NCI-H345 treated with DMSO at 0.1 percent for 48 hours (cell line): ENCODE data around the gene ICAM3.
"Not testable (repeated sequence)": the region's sequence is repeated elsewhere in the genome, so short reads cannot be mapped to it uniquely, and the experiment has no call there.

Source experiments
- DNase-seq: peaks from one replicate; lab custom pipeline; 2025; ENCODE audit not compliant: unreplicated experiment; lab: John Stamatoyannopoulos, UW

ICAM3 gene

DNA sequence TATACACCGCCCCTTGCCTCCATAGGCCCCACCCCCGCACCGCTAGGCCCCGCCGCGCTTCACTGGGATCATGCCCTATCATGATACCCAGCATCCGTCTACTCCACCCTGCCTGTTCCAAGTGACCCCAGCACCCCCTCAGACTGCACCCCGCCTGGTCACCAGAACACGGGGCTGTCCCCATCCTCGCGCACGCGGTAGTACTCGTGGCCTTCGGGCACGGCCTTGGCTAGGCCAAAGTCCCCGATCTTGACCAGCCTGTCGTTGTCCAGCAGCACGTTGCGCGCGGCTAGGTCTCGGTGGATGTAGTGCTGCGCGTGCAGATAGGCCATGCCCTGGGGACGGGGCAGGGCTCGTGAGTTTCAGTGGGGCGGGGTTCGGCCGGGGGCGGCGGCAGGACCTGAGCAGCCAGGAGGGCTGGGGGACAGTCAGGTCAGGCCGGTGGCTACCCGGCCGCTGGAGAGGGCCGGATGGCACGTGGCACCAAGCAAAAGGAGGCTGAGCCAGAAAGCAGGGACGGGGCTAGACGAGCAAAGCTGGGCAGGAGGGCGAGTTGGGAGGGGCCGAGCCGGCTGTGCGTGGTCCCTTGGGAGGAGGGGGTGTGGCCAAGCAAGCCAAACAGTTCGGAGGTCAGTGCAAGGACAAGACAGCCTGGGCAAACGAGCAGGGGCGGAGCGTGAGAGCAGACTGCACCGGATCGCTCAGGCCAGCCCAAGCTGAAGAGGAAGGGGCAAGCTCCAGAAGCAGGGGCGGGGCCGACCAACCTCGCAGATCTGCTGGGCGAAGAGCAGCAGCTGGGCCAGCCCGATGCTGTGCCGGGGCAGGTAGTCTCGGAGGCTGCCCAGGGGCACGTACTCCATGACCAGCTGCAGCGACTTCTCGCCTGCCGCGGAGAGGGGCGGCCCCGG lies 13.6 kb upstream of the ICAM3 start:
- DNase-seq, result no peak

DNA sequence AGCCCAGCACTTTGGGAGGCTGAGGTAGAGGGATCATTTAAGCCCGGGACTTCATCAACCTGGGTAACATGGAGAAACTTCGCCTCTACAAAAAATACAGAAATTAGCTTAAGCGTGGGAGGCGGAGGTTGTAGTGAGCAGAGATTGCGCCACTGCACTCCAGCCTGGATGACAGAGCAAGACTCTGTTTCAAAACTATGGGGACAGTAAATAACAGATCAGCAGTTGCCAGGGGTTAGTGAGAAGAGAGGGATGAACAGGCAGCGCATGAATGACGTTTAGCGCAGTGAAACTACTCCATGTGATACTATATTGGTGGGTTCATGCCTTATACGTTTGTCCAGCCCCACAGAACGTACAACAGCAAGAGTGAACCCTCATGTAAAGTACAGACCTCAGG lies 7.1 kb upstream of the ICAM3 start:
- no peak for DNase-seq

DNA sequence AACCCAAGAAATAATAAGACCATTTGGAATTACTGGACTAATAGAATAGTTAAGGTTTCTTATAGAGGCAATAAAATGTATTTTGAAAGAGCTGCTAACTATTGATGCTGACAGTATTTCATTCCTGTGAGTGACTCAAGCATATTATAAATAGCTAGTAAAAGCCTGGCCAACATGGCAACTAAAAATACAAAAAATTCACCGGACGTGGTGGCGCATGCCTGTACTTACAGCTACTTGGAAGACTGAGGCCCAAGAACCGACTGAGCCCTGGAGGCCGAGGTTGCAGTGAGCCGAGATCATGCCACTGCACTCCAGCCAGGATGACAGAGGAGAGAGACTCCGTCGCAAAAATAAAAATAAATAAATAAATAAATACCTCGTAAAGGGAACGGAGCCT lies 5.4 kb upstream of the ICAM3 start:
- DNase-seq, result no peak

DNA sequence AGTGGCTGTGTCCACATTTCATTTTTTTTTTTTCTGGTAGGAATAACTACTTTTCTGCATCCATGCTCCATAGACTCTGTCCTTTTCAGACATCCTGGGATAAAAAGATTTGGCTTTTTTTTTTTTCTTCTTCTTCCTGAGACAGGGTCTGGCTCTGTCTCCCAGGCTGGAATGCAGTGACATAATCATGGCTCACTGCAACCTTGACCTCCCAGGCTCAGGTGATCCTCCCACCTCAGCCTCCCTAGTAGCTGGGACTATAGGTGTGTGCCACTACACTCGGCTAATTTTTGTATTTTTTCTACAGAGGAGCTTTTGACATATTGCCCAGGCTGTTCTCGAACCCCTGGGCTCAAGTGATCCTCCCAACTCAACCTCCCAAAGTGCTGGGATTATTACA lies 4.1 kb upstream of the ICAM3 start:
- DNase-seq, result no peak

DNA sequence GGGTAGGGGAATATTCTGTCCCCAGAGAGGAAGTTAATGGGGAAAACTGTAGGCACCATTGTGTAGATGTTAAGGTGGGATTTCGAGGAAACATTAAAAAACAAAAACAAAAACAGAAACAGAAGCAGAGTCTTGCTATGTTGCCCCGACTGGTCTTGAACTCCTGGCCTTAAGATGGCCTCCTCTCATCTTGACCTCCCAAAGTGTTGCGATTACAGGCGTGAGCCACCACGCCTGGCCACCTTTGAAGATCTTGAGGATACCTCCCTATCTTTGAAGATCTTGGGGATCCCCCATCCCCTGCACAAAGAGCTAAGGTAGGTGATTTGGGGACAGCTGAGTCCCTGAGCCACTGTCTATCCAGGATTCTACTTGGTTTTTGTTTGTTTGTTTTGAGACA lies 553 bp upstream of the ICAM3 start:
- no peak for DNase-seq

DNA sequence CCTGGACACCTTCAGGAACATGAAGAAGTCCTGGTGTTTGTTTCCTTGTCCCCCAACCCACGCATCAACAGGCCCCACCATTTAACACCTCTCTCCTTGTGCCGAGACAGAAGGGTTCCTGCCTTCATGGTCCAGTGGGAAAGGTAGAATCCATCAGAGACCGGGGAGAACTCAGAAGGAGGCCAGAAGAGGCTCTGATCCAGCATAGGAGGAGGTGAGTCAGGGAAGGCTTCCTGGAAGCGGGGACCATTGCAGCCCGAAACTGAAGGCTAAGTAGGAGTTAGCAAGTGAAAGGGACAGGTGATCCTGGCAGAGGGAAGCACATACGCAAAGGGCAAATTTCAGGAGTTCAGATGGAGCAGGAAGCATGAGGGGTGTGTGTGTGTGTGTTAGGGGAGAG lies 484 bp downstream of the ICAM3 start:
- no peak for DNase-seq

DNA sequence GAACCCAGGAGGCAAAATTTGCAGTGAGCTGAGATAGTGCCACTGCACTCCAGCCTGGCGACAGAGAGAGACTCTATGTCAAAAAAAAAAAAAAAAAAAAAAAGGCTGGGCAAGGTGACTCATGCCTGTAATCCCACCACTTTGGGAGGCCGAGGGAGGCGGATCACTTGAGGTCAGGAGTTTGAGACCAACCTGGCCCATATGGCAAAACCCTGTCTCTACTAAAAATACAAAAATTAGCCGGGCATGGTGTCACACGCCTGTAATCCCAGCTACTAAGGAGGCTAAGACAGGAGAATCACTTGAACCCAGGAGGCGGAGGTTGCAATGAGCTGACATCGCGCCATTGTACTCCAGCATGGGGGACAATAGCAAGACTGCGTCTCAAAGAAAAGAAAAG lies 2.7 kb downstream of the ICAM3 start:
- DNase-seq, result not testable (repeated sequence)

DNA sequence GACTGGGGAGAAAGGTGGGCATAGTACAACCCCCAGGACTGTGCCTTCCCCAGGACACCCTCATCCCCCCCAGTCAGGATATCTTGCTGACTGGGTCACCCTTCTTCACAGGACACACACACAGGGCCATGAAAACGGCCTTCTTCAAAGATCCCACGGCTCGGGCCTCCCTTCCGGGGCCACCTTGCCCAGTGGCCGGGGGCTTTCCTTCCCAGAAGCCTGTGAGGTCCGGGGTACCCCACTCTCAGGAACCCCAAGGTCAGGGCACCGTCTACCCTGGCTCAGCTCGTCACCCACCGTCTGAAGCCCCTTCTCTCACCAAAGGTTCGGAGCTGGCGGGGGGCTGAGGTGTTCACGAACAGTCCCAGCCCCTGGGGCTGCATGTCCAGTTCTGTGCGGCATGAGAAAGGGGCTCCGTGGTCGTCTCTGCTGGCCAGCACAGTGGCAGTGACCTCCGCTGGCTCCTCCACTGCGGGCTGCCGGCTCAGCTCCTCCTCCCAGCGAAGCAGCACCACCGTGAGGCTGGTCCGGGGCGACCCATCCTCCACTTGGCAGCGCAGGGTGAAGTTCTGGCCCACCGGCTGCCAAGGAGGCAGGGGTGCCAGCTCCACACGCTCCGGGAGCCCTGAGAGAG lies 4.0 kb downstream of the ICAM3 start:
- no peak for DNase-seq

DNA sequence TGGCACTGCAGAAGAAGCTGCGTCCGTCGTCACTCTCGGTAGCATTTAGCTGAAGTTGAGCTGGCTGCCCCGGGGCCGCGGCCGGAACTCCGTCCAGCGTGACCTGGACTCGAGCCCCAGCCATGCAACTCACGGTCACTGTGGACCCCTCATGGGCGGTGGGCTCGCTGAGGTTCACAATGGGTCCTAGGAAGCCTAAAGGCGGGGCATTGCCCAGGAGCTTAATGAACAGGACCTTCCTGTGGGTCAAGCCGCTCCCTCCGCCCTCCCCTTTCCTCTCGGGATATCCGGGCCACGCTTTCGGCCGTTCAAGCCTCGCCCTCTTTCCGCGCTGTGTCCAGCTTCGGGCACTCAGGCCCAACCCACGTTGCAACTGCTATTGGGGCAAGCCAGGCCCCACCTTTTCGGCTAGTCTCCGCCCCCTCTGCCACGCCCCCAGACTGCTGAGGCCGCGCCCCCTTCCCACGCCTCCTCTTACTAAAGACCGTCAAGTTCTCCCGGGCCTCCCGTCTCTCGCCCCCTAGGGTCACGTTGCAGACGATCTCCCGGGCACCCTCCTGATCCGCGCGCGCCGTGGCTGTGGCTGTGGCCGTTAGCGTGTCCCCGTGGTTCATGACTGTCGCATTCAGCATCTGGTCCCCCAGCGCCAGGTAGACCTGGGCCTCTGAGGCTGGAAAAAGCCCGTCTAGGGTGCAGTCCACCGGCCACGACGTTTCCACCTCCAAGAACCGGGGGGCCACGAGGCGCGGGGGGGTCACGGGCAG lies 4.7 kb downstream of the ICAM3 start:
- peak; percentile 36 for DNase-seq

DNA sequence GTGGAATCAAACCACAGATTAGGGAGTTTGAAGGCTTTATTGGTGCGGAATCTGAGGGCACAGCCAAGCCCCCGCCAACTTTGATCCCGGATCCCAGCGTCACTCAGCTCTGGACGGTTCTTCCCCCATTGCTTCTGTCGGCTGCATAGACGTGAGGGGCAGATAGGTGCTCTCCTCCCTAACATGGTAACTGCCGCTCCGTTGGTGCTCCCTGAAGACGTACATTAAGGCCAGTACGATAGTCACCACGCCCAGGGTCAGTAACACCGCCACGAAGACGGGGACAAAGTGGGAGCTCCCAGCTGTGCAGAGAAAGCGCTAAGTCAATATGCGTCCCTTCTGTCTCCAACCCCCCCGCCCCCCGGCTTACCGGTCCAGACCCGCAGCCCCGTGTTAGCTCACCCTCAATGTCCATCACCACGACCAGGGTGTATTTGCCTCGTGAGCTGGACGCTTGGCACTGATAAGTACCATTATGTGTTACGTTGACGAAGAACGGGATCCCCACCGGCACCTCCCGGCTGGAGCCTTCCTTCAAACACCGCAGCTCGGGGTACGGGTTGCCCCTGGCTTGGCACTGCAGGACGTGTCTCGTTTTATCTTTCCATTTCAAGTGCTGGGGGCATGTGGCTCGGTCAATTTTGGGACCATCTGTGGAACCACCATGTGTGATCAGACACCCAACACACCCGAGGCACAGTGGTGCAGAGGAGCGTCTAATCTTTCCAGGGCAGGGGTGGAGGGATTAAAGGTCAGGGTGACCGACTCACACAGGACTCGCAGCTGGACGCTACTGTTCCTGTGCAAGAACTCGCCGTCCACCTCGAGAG lies 5.5 kb downstream of the ICAM3 start:
- DNase-seq, result peak; percentile 68

DNA sequence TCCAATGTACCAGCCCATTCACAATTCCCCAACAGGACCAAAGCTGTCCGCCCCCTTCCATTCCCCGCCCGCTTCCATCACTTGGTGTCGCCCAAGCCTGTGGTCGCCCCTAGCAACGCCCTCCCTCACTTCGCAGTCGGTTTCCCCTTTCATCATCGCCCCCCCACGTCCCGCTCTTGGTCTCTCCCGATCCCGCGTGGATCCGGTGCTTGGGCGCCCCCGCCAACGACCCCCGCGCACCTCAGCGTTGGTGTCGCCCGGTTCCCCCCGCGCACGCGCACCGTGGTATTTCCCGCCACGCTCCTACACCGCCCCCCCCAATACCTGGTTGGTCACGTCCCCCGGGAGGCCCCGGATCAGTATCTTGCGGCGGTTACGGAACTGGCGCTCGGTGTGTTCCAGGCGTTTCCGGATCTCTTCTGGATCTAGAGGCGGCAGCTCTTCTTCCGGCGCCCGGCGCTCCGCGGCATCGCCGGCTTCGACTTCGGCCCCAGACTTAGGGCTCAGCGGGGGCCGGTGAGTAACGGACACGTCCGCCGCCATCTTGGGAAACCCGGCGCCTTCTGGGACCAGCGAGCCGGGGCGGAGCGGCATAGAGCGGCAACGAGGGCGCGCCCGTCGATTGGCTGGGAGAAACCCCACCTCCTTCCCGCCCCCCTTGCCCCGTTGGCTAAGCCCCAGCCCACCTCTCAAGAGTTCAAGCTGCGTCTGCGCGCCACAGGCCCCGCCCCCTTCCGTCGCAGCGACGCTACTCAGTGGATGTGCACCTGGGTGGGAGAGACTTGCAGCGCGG lies 6.3 kb downstream of the ICAM3 start, which contains the start of gene RAVER1:
RAVER1 (minus strand) TSS at position 565 of the 793 bp plus-strand sequence; CDS start at position 543, 22 bp downstream.
- DNase-seq, result peak; percentile 93

DNA sequence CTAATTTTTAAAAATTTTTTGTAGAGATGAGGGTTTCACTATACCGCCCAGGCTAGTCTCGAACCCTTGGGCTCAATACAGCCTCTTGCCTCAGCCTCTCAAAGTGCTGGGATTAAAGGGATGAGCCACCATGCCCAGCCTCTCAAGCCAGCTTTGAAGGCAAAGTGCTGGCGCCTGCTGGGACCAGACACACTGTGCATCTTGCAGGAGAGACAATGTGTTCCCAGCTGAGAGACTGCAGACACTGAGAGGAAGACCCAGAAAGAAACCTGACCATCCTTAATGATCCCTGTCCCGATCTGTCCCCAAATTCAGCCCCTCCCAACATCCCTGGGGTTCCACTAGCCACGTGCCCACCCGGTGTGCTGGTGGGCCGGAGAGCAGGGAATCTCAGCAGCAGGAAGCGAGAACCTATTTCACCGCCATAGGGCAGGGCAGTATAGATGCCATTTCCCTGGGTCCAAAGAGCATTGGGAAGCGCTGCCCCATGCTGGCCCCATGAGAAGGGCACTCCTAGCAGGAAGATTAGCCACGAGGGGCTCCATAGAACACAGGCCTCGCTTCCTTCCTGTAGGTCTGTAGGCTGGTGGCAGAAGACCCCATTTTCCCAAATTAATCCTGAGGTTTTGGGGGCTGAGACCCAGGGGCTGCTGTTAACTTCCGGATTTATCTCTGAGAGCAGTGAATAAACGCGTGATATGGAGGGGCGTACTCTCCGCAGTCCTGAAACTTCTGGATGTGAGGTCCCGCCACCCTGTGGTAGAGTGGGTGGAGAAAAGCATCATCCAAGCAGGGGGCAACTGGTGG lies 7.1 kb downstream of the ICAM3 start:
- no peak for DNase-seq

DNA sequence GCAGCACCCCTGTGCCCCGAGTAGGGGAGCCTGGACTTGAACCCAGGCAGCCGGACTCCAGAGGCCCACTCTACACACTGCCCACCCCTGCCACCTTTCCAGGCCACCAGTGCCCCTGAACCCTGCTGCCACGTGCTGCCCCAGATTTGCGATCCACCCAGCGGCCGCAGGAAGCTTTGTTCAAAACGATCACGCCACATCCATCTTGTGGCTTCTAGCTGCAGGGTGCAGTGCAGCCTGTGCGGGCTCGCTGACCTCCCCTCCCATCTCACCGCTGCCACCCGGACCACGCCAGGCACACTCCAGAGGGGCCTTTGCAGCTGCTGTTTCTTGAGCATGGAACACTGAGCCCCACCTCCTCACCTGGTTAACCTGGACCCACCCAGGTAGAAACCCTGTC lies 9.9 kb downstream of the ICAM3 start:
- no peak for DNase-seq

DNA sequence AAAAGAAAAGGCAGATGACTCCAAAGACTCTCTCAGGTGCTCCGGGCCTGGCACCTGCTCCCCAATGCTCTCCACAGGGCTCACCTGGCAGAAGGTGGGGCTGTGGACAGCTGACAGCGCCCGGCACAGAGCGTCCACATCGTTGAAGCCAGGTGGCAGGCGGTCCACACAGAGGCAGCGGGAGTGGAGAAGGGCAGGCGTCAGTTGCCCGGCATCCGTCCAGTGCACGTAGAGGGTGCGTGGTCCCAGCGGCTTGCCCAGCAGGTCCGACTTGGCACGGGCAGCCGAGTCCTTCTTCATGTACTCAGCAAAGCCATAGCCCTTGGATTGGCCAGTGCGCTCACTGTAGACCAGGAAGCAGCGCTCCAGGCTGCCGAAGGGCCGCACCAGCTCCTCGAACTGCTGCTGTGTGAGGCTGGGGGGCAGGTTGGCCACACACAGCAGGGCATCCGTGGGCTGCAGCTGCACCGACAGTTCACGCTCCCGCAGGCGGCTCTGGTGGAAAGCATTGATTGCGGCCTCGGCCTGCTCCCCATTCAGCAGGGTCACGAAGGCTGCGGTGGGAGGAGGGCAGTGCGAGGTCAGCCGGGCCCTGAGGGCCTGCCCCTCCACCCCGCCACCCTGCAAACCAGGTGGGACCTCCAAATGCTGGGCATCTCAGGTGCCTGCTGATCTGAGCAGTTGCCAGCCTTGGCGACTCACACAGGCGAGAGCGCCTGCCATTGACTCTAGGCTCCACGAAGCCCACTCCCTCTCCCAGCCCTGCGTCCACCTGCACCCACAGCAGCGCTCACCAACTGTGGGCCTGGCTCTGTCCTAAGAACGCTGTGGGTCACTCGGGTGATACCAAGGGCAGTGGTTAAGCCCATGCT lies 10.6 kb downstream of the ICAM3 start:
- DNase-seq, result no peak

DNA sequence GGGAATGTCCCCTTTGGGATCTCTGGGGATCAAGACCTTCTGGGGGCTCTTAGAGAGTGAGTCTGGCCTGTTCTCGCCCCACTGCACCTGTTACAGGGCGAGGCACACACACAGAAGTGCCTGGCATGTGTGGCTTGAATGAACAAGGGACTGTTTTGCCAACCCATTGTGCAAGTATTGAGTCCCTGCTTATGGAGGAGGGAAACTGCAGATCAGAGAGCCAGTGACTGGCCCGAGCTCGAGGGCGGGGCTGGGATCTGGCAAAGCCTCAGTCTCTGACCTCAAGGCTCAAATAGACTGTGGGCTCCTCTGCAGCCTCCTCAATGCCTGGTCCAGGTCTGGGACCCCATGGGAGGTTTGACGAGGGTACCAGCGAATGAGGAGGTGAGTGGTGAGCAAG lies 11.6 kb downstream of the ICAM3 start:
- no peak for DNase-seq

DNA sequence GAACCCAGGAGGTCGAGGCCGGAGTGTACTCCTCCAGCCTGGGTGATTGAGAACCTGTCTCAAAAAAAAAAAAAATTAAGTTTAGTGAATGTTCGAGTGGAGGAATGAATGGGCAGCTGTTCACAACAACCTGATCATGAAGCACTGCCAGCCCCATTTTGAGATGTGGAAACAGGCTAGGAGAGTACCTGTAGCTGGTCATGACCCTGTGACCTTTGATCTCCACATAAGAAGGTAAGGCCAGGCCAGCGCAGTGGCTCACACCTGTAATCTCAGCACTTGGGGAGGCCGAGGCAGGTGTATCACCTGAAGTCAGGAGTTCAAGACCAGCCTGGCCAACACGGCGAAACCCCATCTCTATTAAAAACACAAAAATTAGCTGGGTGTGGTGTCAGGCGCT lies 13.7 kb downstream of the ICAM3 start:
- no peak for DNase-seq

DNA sequence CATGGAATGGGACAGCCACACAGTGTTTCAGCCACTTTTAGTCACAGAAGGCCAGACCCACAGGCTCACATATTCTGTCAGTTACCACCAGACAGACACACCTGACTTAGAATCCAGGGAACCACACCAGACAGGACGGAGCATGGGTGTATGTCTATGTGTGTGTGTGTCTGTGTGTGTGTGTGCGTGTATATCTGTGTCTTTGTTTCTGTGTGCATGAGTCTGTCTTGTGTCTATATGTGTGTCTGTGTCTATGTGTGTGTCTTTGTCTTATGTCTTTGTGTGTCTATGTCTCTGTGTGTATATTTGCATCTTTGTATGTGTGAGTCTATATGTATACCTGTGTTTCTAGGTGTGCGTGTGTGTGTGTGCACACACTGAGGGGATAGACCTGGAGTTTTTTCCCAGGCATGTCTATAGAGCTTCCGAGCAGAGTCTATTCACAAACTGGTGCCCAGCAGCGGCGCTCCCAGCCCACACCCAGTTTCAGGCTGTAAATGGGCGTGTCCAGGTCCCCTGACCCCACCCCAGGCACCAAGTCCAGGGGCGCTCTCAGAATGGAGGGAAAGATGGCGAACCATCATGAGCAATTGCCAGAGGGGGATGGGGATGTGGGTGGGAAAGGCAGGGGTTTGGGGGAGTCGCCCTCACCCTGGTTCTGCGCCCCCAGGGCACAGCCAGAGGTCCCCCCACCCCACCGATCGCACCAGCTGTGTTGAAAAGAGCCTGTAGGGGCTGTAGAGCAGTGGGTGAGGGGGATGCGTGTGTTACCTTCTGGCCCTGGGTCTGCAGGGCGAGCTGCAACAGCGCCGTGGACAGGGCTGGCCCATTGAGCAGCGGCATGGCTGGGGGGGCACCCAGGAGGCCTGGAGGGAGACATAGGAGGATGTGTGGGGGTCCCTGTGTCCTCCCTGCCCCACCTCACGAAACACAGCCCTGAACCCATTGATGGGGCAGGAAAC lies 17.3 kb downstream of the ICAM3 start:
- no peak for DNase-seq
